IMR-90 (cell line): ENCODE measurements around the gene NEK2.

Experiments
- BHLHE40 ChIP-seq: fragments of 150-350 bp; IDR thresholded peaks from 2 replicates; pipeline ENCODE4 v1.6.1; 2016; ENCODE audit warnings: mild to moderate bottlenecking, low read depth, low read length
- CEBPB ChIP-seq: IDR thresholded peaks from 2 replicates; pipeline ENCODE4 v1.6.1; 2012; ENCODE audit warnings: low read depth, low read length, improper control_type of control experiment
- CHD1 ChIP-seq: IDR thresholded peaks from 2 replicates; pipeline ENCODE4 v1.6.1; 2012; ENCODE audit warnings: low read depth, low read length, improper control_type of control experiment
- CTCF ChIP-seq: conservative IDR thresholded peaks from 2 replicates; pipeline ENCODE4 v1.5.1; 2012; ENCODE audit warnings: mild to moderate bottlenecking, low read depth, low read length, improper control_type of control experiment
- ELK1 ChIP-seq: fragments of 150-350 bp; IDR thresholded peaks from 2 replicates; pipeline ENCODE4 v1.6.1; 2016; ENCODE audit warnings: low read depth, mild to moderate bottlenecking, low read length, moderate library complexity, borderline replicate concordance
- FOS ChIP-seq: fragments of 150-350 bp; IDR thresholded peaks from 2 replicates; pipeline ENCODE4 v1.6.1; 2016; ENCODE audit warnings: low read depth, low read length
- MAFK ChIP-seq: IDR thresholded peaks from 2 replicates; pipeline ENCODE4 v1.6.1; 2012; ENCODE audit warnings: low read depth, low read length, improper control_type of control experiment
- MAZ ChIP-seq: IDR thresholded peaks from 2 replicates; pipeline ENCODE4 v1.6.1; 2012; ENCODE audit warnings: low read depth, mild to moderate bottlenecking, low read length, improper control_type of control experiment, moderate library complexity, borderline replicate concordance
- MXI1 ChIP-seq: IDR thresholded peaks from 2 replicates; pipeline ENCODE4 v1.6.1; 2012; ENCODE audit warnings: low read depth, mild to moderate bottlenecking, low read length, moderate library complexity, borderline replicate concordance
- POLR2A ChIP-seq: IDR thresholded peaks from 2 replicates; pipeline ENCODE4 v1.6.1; 2012; ENCODE audit warnings: mild to moderate bottlenecking, low read depth, low read length
- RAD21 ChIP-seq: IDR thresholded peaks from 2 replicates; pipeline ENCODE4 v1.6.1; 2012; ENCODE audit warnings: low read length, improper control_type of control experiment
- SMC3 ChIP-seq: fragments of 150-350 bp; IDR thresholded peaks from 2 replicates; pipeline ENCODE4 v1.6.1; 2016; ENCODE audit warnings: low read depth, mild to moderate bottlenecking, antibody characterized with exemption, low read length, moderate library complexity

GRCh38 chr1:211631168-211631567, 44.3 kb downstream of the NEK2 start:
- TF ChIP-seq CTCF: no peak
- no peak for TF ChIP-seq BHLHE40
- no peak for TF ChIP-seq POLR2A
- no peak for TF ChIP-seq CHD1
- no peak for TF ChIP-seq FOS
- TF ChIP-seq RAD21: no peak
- no peak for TF ChIP-seq ELK1
- no peak for TF ChIP-seq MXI1
- no peak for TF ChIP-seq CEBPB
- no peak for TF ChIP-seq MAZ
- no peak for TF ChIP-seq SMC3
- no peak for TF ChIP-seq MAFK
